Fibroblast of lung (primary cell): ENCODE results near the gene AGPAT1. TPM values are rescaled to one million over a fixed set of nuclear protein-coding genes. Genes with fewer than 3 reads are reported as not detected.

Experiments used
- DNase-seq, 2 donors: peaks; one replicate each; pipeline versions ENCODE4 v3.0.0 to v3.0.0-alpha.2; 2010; ENCODE audit warnings: low read depth in 2 of 2
- H2AFZ ChIP-seq: 2 replicates; pipeline ENCODE4 v1.5.1; 2012; ENCODE audit warnings: low read length, control low read depth, inconsistent platforms
- H3K27ac ChIP-seq: 2 replicates; pipeline ENCODE4 v1.5.1; 2011; ENCODE audit warnings: low read length, control low read depth; ENCODE audit not compliant: insufficient read depth
- H3K27me3 ChIP-seq: 2 replicates; pipeline ENCODE4 v1.5.1; 2011; ENCODE audit warnings: mild to moderate bottlenecking, low read length; ENCODE audit not compliant: control insufficient read depth, insufficient read depth
- H3K36me3 ChIP-seq: 2 replicates; pipeline ENCODE4 v1.5.1; 2011; ENCODE audit warnings: low read length; ENCODE audit not compliant: control insufficient read depth, insufficient read depth
- H3K4me1 ChIP-seq: 2 replicates; pipeline ENCODE4 v1.5.1; 2011; ENCODE audit warnings: low read length; ENCODE audit not compliant: control insufficient read depth, insufficient read depth; ENCODE audit errors: extremely low read depth
- H3K4me2 ChIP-seq: 2 replicates; pipeline ENCODE4 v1.5.1; 2011; ENCODE audit warnings: low read length, control low read depth; ENCODE audit not compliant: insufficient read depth; ENCODE audit errors: extremely low read depth
- H3K4me3 ChIP-seq, 4 experiments: fragments of 200-600 bp in 1 of 4; sonication (generic) in 1 of 4; replicated peaks in 1 of 4; 2 replicates each; pipeline ENCODE4 v1.5.1; 2011 to 2016; ENCODE audit warnings: low read length in 4 of 4, low read depth in 3 of 4, mild to moderate bottlenecking in 3 of 4, control low read depth in 2 of 4, inconsistent platforms in 1 of 4, mixed read lengths in 1 of 4; ENCODE audit not compliant: insufficient read depth in 1 of 4; ENCODE audit errors: control extremely low read depth in 1 of 4
- H3K79me2 ChIP-seq: 2 replicates; pipeline ENCODE4 v1.5.1; 2012; ENCODE audit warnings: mild to moderate bottlenecking, low read length, inconsistent platforms; ENCODE audit not compliant: control insufficient read depth, insufficient read depth
- H3K9ac ChIP-seq: 2 replicates; pipeline ENCODE4 v1.5.1; 2011; ENCODE audit warnings: mild to moderate bottlenecking, low read length, control low read depth; ENCODE audit not compliant: insufficient read depth
- H3K9me3 ChIP-seq: 2 replicates; pipeline ENCODE4 v1.5.1; 2012; ENCODE audit warnings: low read depth, low read length; ENCODE audit not compliant: control insufficient read depth, insufficient read depth
- H4K20me1 ChIP-seq: 2 replicates; pipeline ENCODE4 v1.5.1; 2011; ENCODE audit warnings: low read length; ENCODE audit not compliant: control insufficient read depth, insufficient read depth; ENCODE audit errors: extremely low read depth
- CTCF ChIP-seq, 2 donors: IDR thresholded peaks in 1 of 2; conservative IDR thresholded peaks in 1 of 2; 1 replicate in 1 of 2; 2 replicates in 1 of 2; pipeline ENCODE4 v1.5.1; 2011 to 2012; ENCODE audit warnings: low read length in 2 of 2, control low read depth in 1 of 2, inconsistent platforms in 1 of 2, low read depth in 1 of 2, mild to moderate bottlenecking in 1 of 2
- EZH2 ChIP-seq: IDR thresholded peaks from 2 replicates; pipeline ENCODE4 v1.5.1; 2012; ENCODE audit warnings: low read length, control low read depth, mild to moderate bottlenecking; ENCODE audit errors: missing control alignments
- polyA plus RNA-seq, 2 donors: library from polyadenylated mRNA; depleted of rRNA in 1 of 2; stranded (reverse) in 1 of 2; unstranded in 1 of 2; fragments of >200 nt; gene quantifications; 2 replicates each; pipeline ENCODE4 v1.2.1, GENCODE V29; 2011 to 2012; ENCODE audit warnings: missing spikeins in 1 of 2
- total RNA-seq: library from RNA; depleted of rRNA; stranded (reverse); fragments of >200 nt; gene quantifications from 2 replicates; pipeline ENCODE4 v1.2.1, GENCODE V29; 2014

The AGPAT1 gene
- total and polyA plus RNA-seq, 2 donors (not counting 1 experiment from before 2014, with no cell fraction given): 22.1 to 79.0 TPM

GRCh38 chr6:32148289-32149091 lies 27.4 kb downstream of the AGPAT1 start:
- Histone ChIP-seq H3K9ac (no peak overlapping the region), H3K36me3 (no peaks in the 10 kb centered on the region), H3K27ac (no peak overlapping the region), H3K4me3 (peak overlapping the region in 1 of 4 experiments; percentile 33), H2AFZ (no peak overlapping the region), H3K4me2 (no peak overlapping the region), H4K20me1 (no peaks in the 10 kb centered on the region), H3K4me1 (peaks cover 13% of the 10 kb centered on the region), H3K27me3 (no peaks in the 10 kb centered on the region), H3K79me2 (no peaks in the 10 kb centered on the region), H3K9me3 (no peaks in the 10 kb centered on the region)
- peak; percentile 25 to 47 for DNase-seq
- TF ChIP-seq CTCF (conservative IDR thresholded peaks at IDR 0.05 in 1 of 2, IDR thresholded peaks at IDR 0.05 in 1 of 2; ENCODE audit: low read depth in 1 of 2, low read length in 2 of 2): peak in 1 of 2 donors; percentile 16
- TF ChIP-seq EZH2: no peak

- Histone ChIP-seq H3K36me3 (no peaks in the 10 kb centered on the region), H3K79me2 (no peaks in the 10 kb centered on the region), H4K20me1 (no peaks in the 10 kb centered on the region), H2AFZ (no peak overlapping the region), H3K9ac (no peak overlapping the region), H3K4me3 (no peak overlapping the region), H3K4me1 (peaks cover 7% of the 10 kb centered on the region), H3K27me3 (no peaks in the 10 kb centered on the region), H3K9me3 (no peaks in the 10 kb centered on the region), H3K27ac (no peak overlapping the region), H3K4me2 (no peak overlapping the region)
- DNase-seq: no peak
- TF ChIP-seq CTCF (conservative IDR thresholded peaks at IDR 0.05 in 1 of 2, IDR thresholded peaks at IDR 0.05 in 1 of 2; ENCODE audit: low read depth in 1 of 2, low read length in 2 of 2) (no peak), EZH2 (no peak)
Observed at GRCh38 chr6:32147401-32148132, 28.3 kb downstream of the AGPAT1 start.

- no peaks in the 10 kb centered on the region for H4K20me1 ChIP-seq
- DNase-seq: no peak
- H3K27me3 ChIP-seq: no peaks in the 10 kb centered on the region
- no peak overlapping the region for H3K9ac ChIP-seq
- H2AFZ ChIP-seq: no peak overlapping the region
- no peak overlapping the region for H3K4me2 ChIP-seq
- no peak overlapping the region for H3K27ac ChIP-seq
- H3K9me3 ChIP-seq: no peaks in the 10 kb centered on the region
- H3K36me3 ChIP-seq: no peaks in the 10 kb centered on the region
- no peak overlapping the region for H3K4me3 ChIP-seq
- no peaks in the 10 kb centered on the region for H3K4me1 ChIP-seq
- H3K79me2 ChIP-seq: no peaks in the 10 kb centered on the region
- TF ChIP-seq CTCF (conservative IDR thresholded peaks at IDR 0.05 in 1 of 2, IDR thresholded peaks at IDR 0.05 in 1 of 2; ENCODE audit: low read depth in 1 of 2, low read length in 2 of 2) (no peak), EZH2 (no peak)
Observed at GRCh38 chr6:32146687-32147086, 29.2 kb downstream of the AGPAT1 start.
